ENCODE measurements around the gene TMPRSS3.

Gene TMPRSS3

GRCh38 chr21:42395905-42396651 is at the start of gene TMPRSS3:
TMPRSS3 (minus strand) TSS chr21:42396052; CDS start chr21:42395417, 635 bp downstream.
- no peak for DNase-seq (ENCODE audit: low read depth)

- no peak for DNase-seq (ENCODE audit: low read depth)
Observed at GRCh38 chr21:42445311-42445710, 49.5 kb upstream of the TMPRSS3 start.

GRCh38 chr21:42444745-42445059 is 48.9 kb upstream of the TMPRSS3 start:
- DNase-seq (ENCODE audit: low read depth) = no peak

- DNase-seq (ENCODE audit: low read depth) = no peak
Observed at GRCh38 chr21:42443876-42444744, 48.3 kb upstream of the TMPRSS3 start.

- no peak for DNase-seq (ENCODE audit: low read depth)
Observed at GRCh38 chr21:42443181-42443785, 47.4 kb upstream of the TMPRSS3 start.

GRCh38 chr21:42441963-42442362 is 46.1 kb upstream of the TMPRSS3 start:
- no peak for DNase-seq (ENCODE audit: low read depth)

GRCh38 chr21:42440187-42440792 is 44.4 kb upstream of the TMPRSS3 start:
- DNase-seq (ENCODE audit: low read depth) = no peak

- no peak for DNase-seq (ENCODE audit: low read depth)
Observed at GRCh38 chr21:42439284-42440186, 43.7 kb upstream of the TMPRSS3 start.

- no peak for DNase-seq (ENCODE audit: low read depth)
Observed at GRCh38 chr21:42438316-42439205, 42.7 kb upstream of the TMPRSS3 start.

GRCh38 chr21:42437786-42438185 is 41.9 kb upstream of the TMPRSS3 start:
- DNase-seq (ENCODE audit: low read depth) = no peak

GRCh38 chr21:42436914-42437313 is 41.1 kb upstream of the TMPRSS3 start:
- no peak for DNase-seq (ENCODE audit: low read depth)

- no peak for DNase-seq (ENCODE audit: low read depth)
Observed at GRCh38 chr21:42435833-42436232, 40.0 kb upstream of the TMPRSS3 start.

GRCh38 chr21:42435401-42435800 is 39.5 kb upstream of the TMPRSS3 start:
- DNase-seq (ENCODE audit: low read depth) = no peak

- no peak for DNase-seq (ENCODE audit: low read depth)
Observed at GRCh38 chr21:42434884-42435283, 39.0 kb upstream of the TMPRSS3 start.

GRCh38 chr21:42433946-42434551 is 38.2 kb upstream of the TMPRSS3 start:
- no peak for DNase-seq (ENCODE audit: low read depth)

GRCh38 chr21:42432695-42433094 is 36.8 kb upstream of the TMPRSS3 start:
- DNase-seq (ENCODE audit: low read depth) = no peak

GRCh38 chr21:42431196-42431595 is 35.3 kb upstream of the TMPRSS3 start:
- no peak for DNase-seq (ENCODE audit: low read depth)

GRCh38 chr21:42430521-42430920 is 34.7 kb upstream of the TMPRSS3 start:
- DNase-seq (ENCODE audit: low read depth) = no peak

- no peak for DNase-seq (ENCODE audit: low read depth)
Observed at GRCh38 chr21:42429856-42430255, 34.0 kb upstream of the TMPRSS3 start.

GRCh38 chr21:42429021-42429420 is 33.2 kb upstream of the TMPRSS3 start:
- DNase-seq (ENCODE audit: low read depth) = no peak

All from T-helper 22 cell (primary cell).